RKO (cell line): Measurements from ENCODE around the gene AATF.

Source experiments
- DNase-seq: peaks from one replicate; pipeline ENCODE4 v3.0.0-alpha.2; 2016; ENCODE audit warnings: low spot score

Gene AATF

DNA sequence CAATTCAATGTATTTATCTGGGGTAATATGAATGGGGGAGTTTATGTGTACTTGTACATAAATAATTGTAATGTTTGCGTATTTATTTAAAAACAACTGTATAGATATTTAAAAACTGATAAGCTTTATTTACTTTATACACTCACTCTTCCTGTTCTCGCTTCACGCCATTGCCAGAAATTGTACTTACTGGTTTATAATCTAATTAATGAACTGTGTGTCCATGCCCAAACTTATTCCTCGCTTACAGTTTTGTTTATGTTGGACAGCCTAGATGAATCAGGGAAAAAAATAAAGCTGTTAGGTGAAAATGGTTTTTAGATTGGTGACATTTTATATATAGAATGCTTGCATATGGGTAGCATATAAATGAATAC is 30.8 kb downstream of the AATF start:
- DNase-seq: no peak

DNA sequence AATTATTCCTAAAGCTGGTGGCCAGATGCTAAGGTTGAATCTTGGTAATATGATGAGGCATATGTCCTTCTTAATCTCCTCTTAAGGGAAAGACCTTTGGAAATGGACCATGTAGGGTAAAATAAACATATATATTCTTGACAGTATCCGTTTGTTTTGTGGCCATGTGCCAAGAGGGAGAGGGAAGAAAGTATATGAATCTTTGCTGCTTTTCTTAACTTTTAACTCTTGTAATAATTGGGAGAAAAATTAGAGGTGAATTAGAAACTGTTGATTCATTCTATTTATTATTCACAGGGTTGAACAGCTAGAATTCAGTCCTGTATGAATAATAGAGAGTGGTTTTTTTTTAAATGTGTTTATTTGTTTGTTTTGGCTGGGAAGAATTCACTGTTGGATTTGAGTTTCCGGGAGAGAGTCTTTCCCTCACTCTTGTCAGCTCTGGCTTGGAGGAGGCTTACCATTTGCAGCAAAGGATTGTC is 31.6 kb downstream of the AATF start:
- no peak for DNase-seq

DNA sequence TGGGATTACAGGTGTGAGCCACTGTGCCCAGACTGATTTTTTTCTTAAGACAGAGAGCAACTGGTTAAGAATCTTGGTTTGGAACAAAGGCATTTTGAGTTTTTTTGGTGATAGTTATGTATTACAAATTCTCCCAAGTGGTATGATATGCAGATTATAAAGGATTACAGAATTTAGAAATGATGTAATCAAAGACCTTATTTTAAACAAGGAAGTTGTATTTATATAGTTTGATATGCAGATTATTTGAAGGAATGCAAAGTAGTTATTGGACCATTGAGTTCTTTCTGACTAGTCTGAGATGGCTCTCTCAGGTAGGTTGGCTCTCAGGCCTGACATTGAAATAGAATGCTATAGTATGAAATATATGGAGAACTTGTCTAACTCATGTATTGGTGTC is 34.9 kb downstream of the AATF start:
- DNase-seq: no peak

GRCh38 chr17:36989173-36989572 is 40.4 kb downstream of the AATF start:
- no peak for DNase-seq

- DNase-seq: no peak
Measured at GRCh38 chr17:36992701-36993100, 43.9 kb downstream of the AATF start.

- DNase-seq: no peak
Measured at GRCh38 chr17:36993227-36993626, 44.5 kb downstream of the AATF start.

GRCh38 chr17:36994438-36994837 is 45.7 kb downstream of the AATF start:
- DNase-seq: no peak

GRCh38 chr17:36999471-36999870 is 50.7 kb downstream of the AATF start:
- no peak for DNase-seq

DNA sequence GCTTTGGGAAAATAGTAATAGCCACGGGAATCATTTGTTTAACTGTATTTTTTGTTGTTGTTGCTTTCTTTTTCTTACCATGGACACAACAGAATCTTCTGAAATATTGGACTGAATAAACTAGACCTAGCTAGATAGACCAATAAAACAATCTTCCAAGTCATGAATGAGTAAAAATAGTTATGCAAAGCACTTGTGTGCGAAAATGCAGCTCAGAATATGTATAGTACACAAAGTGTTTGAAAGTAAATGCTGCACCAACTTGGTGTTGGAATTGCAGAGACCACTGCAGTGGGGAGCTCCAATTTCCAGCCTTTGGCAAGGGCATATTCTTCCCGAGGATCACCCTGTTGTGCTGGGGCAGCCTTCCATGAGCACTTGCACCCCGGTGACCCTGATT is 68.0 kb downstream of the AATF start:
- DNase-seq: no peak

GRCh38 chr17:37017404-37017803 is 68.7 kb downstream of the AATF start:
- DNase-seq: no peak

DNA sequence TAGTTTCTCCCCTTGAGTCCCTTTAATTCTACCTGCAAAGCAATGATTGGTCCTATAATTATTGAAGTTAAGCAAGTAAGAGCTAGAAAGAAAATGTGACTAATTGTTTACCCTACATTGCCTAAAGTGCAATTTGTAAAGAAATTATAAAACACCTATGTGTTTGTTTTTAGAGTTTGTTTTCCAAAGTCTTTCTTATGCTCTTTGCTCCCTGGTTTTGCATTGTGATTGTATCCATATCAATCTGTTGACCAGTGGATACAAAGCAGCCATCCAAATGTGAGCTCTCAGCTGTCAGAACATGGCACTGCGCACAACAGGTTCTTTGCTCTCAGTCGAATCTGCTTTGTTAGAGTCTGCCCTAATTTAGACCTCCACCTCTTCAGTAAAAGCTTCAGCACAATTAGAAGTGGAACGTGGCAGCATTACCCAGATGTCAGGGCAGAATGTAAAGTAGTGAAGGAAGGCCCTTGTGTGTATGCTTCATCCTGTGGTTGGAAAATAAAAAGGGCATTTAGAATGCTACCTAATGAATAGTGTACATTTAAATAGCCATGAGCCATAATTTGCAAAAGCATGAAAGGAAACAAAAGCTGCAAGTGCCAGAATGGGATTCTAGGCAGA is 70.5 kb downstream of the AATF start:
- no peak for DNase-seq

DNA sequence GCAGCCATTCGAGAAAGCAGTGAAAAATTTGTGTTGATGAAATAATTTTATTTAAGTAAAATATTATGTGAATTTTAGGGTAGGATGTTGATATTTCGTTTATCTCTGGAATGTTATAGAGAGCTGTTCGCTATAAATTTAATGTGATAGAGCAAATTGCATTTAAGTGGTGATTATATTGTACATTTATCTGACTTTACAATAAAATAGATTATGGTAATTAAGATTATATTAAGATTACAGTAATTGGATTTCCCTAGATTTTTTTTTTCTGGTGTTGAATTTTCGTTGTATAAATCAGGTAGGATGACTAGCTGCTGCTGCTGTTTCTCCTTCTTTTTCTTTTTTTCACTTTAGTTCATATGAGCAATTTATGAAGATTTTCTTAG is 71.0 kb downstream of the AATF start:
- DNase-seq: no peak

- no peak for DNase-seq
Measured at GRCh38 chr17:37024181-37024637, 75.5 kb downstream of the AATF start.

- DNase-seq: no peak
Measured at GRCh38 chr17:37025238-37025637, 76.5 kb downstream of the AATF start.

DNA sequence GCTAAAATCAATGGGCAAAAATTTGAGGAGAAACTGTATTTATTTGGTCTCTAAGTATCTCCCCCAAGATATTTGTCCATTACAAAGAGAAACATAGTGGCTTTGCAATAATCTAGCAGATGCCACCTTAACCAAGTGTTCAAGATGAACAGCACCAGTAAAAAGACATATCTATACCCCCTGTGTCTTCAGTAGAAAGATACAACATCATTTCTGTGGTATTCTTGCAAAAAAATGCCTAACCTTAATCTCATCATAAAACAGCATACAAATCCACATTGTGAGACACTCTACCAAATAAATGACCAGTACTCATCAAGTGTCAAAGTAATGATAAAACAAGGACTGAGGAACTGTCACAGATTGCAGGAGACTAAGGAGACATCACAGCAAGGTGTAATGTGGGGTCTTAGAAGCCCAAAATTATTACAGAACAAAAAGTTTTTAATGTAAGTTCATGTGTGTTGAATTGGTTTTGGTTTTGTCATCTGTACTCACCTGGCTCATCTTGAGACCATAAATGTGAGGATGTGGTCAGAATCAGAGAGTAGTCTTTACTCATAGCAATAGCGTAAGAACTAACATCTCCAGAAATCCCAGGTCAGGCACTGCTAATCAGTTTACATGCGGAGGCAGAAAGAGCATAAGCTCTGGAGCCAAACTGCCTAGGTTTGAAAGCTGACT is 77.2 kb downstream of the AATF start:
- no peak for DNase-seq

- no peak for DNase-seq
Measured at GRCh38 chr17:37026531-37026869, 77.7 kb downstream of the AATF start.

GRCh38 chr17:37028040-37028439 is 79.3 kb downstream of the AATF start:
- DNase-seq: no peak

- DNase-seq: no peak
Measured at GRCh38 chr17:37031493-37032083, 82.8 kb downstream of the AATF start.

- no peak for DNase-seq
Measured at GRCh38 chr17:37037590-37038155, 88.9 kb downstream of the AATF start.

DNA sequence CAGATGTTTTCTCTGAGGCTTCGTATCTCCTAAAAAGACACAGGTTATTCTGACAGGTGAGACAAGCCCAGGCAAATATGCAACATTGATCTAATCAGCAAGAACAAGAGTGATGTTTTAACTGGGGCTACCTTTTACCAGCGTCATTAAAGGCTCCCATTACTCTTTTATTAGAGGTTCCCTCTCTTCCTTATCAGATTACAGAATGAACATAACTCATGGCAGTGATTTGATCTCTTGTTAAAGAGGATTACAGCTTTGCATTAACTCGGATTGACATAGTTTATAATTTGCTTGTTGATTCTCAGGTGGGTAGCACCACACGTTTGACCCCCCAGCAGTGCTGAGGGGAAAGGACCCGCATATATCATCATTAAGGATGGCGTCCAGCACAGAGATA is 90.5 kb downstream of the AATF start:
- DNase-seq: no peak

- no peak for DNase-seq
Measured at GRCh38 chr17:37041932-37042331, 93.2 kb downstream of the AATF start.

- no peak for DNase-seq
Measured at GRCh38 chr17:37043201-37043600, 94.4 kb downstream of the AATF start.

GRCh38 chr17:37045351-37045922 is 96.7 kb downstream of the AATF start:
- no peak for DNase-seq
